Ascending aorta (tissue), 2 donors: ENCODE results near the gene C11orf91. TPM values are rescaled to one million over a fixed set of nuclear protein-coding genes. Genes with fewer than 3 reads are reported as not detected.
"Not testable (repeated sequence)": the region's sequence is repeated elsewhere in the genome, so short reads cannot be mapped to it uniquely, and the experiment has no call there.

Experiments
- DNase-seq, 2 donors: peaks; one replicate each; pipeline ENCODE4 v3.0.0-alpha.2; 2019; ENCODE audit warnings: low spot score in 2 of 2
- H3K27ac ChIP-seq, 2 donors: fragments of 200-600 bp; sonication (generic); one replicate each; pipeline ENCODE4 v1.5.1; 2016 to 2017; ENCODE audit warnings: mild to moderate bottlenecking in 1 of 2
- H3K27me3 ChIP-seq: fragments of 200-600 bp; sonication (generic); one replicate; pipeline ENCODE4 v1.5.1; 2017
- H3K36me3 ChIP-seq, 2 donors: fragments of 200-600 bp; sonication (generic); one replicate each; pipeline ENCODE4 v1.5.1; 2016
- H3K4me1 ChIP-seq, 2 donors: fragments of 200-600 bp; sonication (generic); one replicate each; pipeline ENCODE4 v1.5.1; 2016 to 2017; ENCODE audit warnings: mild to moderate bottlenecking in 1 of 2
- H3K4me3 ChIP-seq, 2 donors: fragments of 200-600 bp; sonication (generic); one replicate each; pipeline ENCODE4 v1.5.1; 2016 to 2017; ENCODE audit warnings: mild to moderate bottlenecking in 1 of 2
- H3K9me3 ChIP-seq, 2 donors: fragments of 200-600 bp; sonication (generic); one replicate each; pipeline ENCODE4 v1.5.1; 2016
- CTCF ChIP-seq, 3 experiments: fragments of 200-600 bp in 2 of 3; fragments of 450-650 bp in 1 of 3; sonication (generic) in 2 of 3; IDR thresholded peaks; one replicate each; pipeline ENCODE4 v1.5.1; 2016 to 2019; ENCODE audit warnings: antibody characterized with exemption in 3 of 3, mild to moderate bottlenecking in 1 of 3, moderate library complexity in 1 of 3
- intact Hi-C: fragments of 100-400 bp; cut with DNase I; formaldehyde crosslinking; loops from one replicate; pipeline ENCODE4 v1.15.1; 2023
- total RNA-seq: library from RNA; depleted of rRNA; stranded (reverse); fragments of >200 nt; gene quantifications from one replicate; pipeline ENCODE4 v1.1.0, GENCODE V29; 2016

The C11orf91 gene
- total RNA-seq, 1 donor from 2014 or later, result not detected

- H3K4me1 ChIP-seq, result no peaks in the 10 kb centered on the region
- H3K27ac ChIP-seq, result no peak overlapping the region
- peak overlapping the region; percentile 89 to 95 for H3K4me3 ChIP-seq
- peaks cover 2 to 4% of the 10 kb centered on the region in 2 donors for H3K36me3 ChIP-seq
- TF ChIP-seq CTCF (IDR thresholded peaks at IDR 0.05), result no peak
- no peak for DNase-seq
- intact Hi-C loops, result no loop called here
- H3K9me3 ChIP-seq, result no peaks in the 10 kb centered on the region
- no peaks in the 10 kb centered on the region for H3K27me3 ChIP-seq
Observed at GRCh38 chr11:33733980-33734379, 33.4 kb upstream of the C11orf91 start.

- peaks cover 2 to 4% of the 10 kb centered on the region in 2 donors for H3K36me3 ChIP-seq
- H3K27me3 ChIP-seq, result no peaks in the 10 kb centered on the region
- DNase-seq, result no peak
- no peak overlapping the region for H3K27ac ChIP-seq
- TF ChIP-seq CTCF (IDR thresholded peaks at IDR 0.05), result no peak
- intact Hi-C loops, result no loop called here
- no peak overlapping the region for H3K4me3 ChIP-seq
- H3K9me3 ChIP-seq, result no peaks in the 10 kb centered on the region
- no peaks in the 10 kb centered on the region for H3K4me1 ChIP-seq
Observed at GRCh38 chr11:33731723-33732531, 31.3 kb upstream of the C11orf91 start.

GRCh38 chr11:33730716-33731115 is 30.1 kb upstream of the C11orf91 start:
- TF ChIP-seq CTCF (IDR thresholded peaks at IDR 0.05), result no peak
- Histone ChIP-seq H3K4me1 (no peaks in the 10 kb centered on the region), H3K9me3 (no peaks in the 10 kb centered on the region), H3K36me3 (peaks cover 2 to 4% of the 10 kb centered on the region in 2 donors), H3K27ac (no peak overlapping the region), H3K27me3 (no peaks in the 10 kb centered on the region), H3K4me3 (no peak overlapping the region)
- no peak for DNase-seq
- intact Hi-C loops, result no loop called here

GRCh38 chr11:33729072-33729664 is 28.5 kb upstream of the C11orf91 start:
- H3K4me3 ChIP-seq, H3K4me1 ChIP-seq, H3K36me3 ChIP-seq, H3K27me3 ChIP-seq, intact Hi-C loops, DNase-seq, H3K9me3 ChIP-seq, H3K27ac ChIP-seq: not testable (repeated sequence)

- DNase-seq, H3K4me3 ChIP-seq: not testable (repeated sequence)
- peaks cover 7 to 12% of the 10 kb centered on the region in 2 donors for H3K4me1 ChIP-seq
Observed at GRCh38 chr11:33727539-33727938, 26.9 kb upstream of the C11orf91 start.

GRCh38 chr11:33725496-33725895 is 24.9 kb upstream of the C11orf91 start:
- DNase-seq, result no peak
- Histone ChIP-seq H3K36me3 (peaks cover 10 to 19% of the 10 kb centered on the region in 2 donors), H3K9me3 (no peaks in the 10 kb centered on the region), H3K27me3 (no peaks in the 10 kb centered on the region), H3K4me1 (peaks cover 7 to 15% of the 10 kb centered on the region in 2 donors), H3K4me3 (no peak overlapping the region), H3K27ac (peak overlapping the region; percentile 6 to 84)
- intact Hi-C loops, result no loop called here
- no peak for TF ChIP-seq CTCF (IDR thresholded peaks at IDR 0.05)

More at GRCh38 chr11:33727539-33727938, 26.9 kb upstream of the C11orf91 start:
- H3K27me3 ChIP-seq, H3K27ac ChIP-seq, intact Hi-C loops, H3K36me3 ChIP-seq, H3K9me3 ChIP-seq: not testable (repeated sequence)
